Heart right ventricle (tissue), 16 donors: ENCODE measurements around the gene GDI2. TPM values are rescaled to one million over a fixed set of nuclear protein-coding genes. Genes with fewer than 3 reads are reported as not detected.

ENCODE experiments used
- ATAC-seq, 8 donors: fragments of 200-7000 bp; cut with Tn5 transposase; one replicate each; pipeline ENCODE4 v1.9.1; 2020; ENCODE audit warnings: mild to moderate bottlenecking in 8 of 8, moderate library complexity in 8 of 8, moderate number of reproducible peaks in 1 of 8
- DNase-seq, 2 donors: peaks; one replicate each; pipeline ENCODE4 v3.0.0-alpha.2; 2020
- H3K27ac ChIP-seq, 10 donors: fragments of 200-600 bp; sonication (generic) in 2 of 10; one replicate each; pipeline versions ENCODE4 v1.5.0 to v1.8.0; 2020 to 2022; ENCODE audit warnings: mild to moderate bottlenecking in 3 of 10
- H3K27me3 ChIP-seq, 7 donors: fragments of 200-600 bp; one replicate each; pipeline ENCODE4 v1.8.0; 2021 to 2022; ENCODE audit warnings: mild to moderate bottlenecking in 2 of 7
- H3K36me3 ChIP-seq, 9 donors: fragments of 200-600 bp; sonication (generic) in 1 of 9; one replicate each; pipeline versions ENCODE4 v1.5.0 to v1.8.0; 2020 to 2022; ENCODE audit warnings: mild to moderate bottlenecking in 2 of 9
- H3K4me1 ChIP-seq, 9 donors: fragments of 200-600 bp; sonication (generic) in 1 of 9; one replicate each; pipeline versions ENCODE4 v1.5.0 to v1.8.0; 2020 to 2022; ENCODE audit warnings: mild to moderate bottlenecking in 4 of 9
- H3K4me3 ChIP-seq, 10 donors: fragments of 200-600 bp; sonication (generic) in 2 of 10; one replicate each; pipeline versions ENCODE4 v1.5.0 to v1.8.0; 2020 to 2022; ENCODE audit warnings: mild to moderate bottlenecking in 7 of 10, moderate library complexity in 2 of 10
- H3K9me3 ChIP-seq, 11 donors: fragments of 200-600 bp in 10 of 11; sonication (generic) in 2 of 11; one replicate each; pipeline versions ENCODE4 v1.5.0 to v1.8.0; 2013 to 2022; ENCODE audit warnings: mild to moderate bottlenecking in 2 of 11, control low read depth in 1 of 11, moderate library complexity in 1 of 11
- CTCF ChIP-seq, 9 donors: fragments of 200-600 bp; sonication (generic) in 2 of 9; IDR thresholded peaks; one replicate each; pipeline versions ENCODE4 v1.5.0 to v1.8.0; 2021 to 2022; ENCODE audit warnings: antibody characterized with exemption in 9 of 9, mild to moderate bottlenecking in 5 of 9, moderate library complexity in 1 of 9
- WGBS, 2 donors: extraction: QIAGEN DNeasy Blood & Tissue Kit; methylation state at CpG; one replicate each; pipeline ENCODE4 v1.1.7; 2013; ENCODE audit warnings: inconsistent platforms in 1 of 2; 5-methylcytosine and 5-hydroxymethylcytosine counted together
- intact Hi-C, 10 donors: fragments of 100-400 bp; cut with DNase I; formaldehyde crosslinking; loops; one replicate each; pipeline versions ENCODE4 v1.11.1 to v1.14.2; 2022
- polyA plus RNA-seq, 2 donors: library from polyadenylated mRNA; stranded (reverse); fragments of 200-250 nt; gene quantifications; one replicate each; pipeline ENCODE4 v1.2.3, GENCODE V29; 2013
- total RNA-seq, 10 donors: library from RNA; stranded (reverse); fragmentation: NEBNext Ultra II Directional in 3 of 10; extraction: Animal tissue kit (Norgen Biotek cat#: 25700) in 3 of 10; gene quantifications; one replicate each; pipeline versions ENCODE4 v1.2.1 to v1.2.4, GENCODE V29; 2021 to 2023
- donor health status: Arrhythmogenic right ventricular cardiomyopathy.
- donor health status: ischemic (EF 13 %, LVEDD 7.1; RV severe dilation, severe dysfunction).
- donor health status: healthy with polysubstance abuse.
- donor health status: DM: no; HTN: yes; CAD: no.
- donor health status: DM: no; HTN: no; CAD: no.
- donor health status: ischemic (EF 25% LVEDD 6.9; RV normal size, moderate dysfunction).
- donor health status: ischemic (EF 25% LVEDD 5.7; RV mildly dilated, moderate dysfunction).
- donor health status: healthy.
- donor health status: DM: yes; HTN: yes; CAD: no.
- donor health status: Ischemic cardiomyopathy.
- donor health status: ischemic (EF 35%, LVEDD 5.7; RV mildly dilated, moderate dysfunction).
- donor health status: nonischemic (EF 11% LVEDD 7.7; RV severe dilation, severe dysfunction).
- donor health status: DM: yes; HTN: yes; CAD: no.
- donor health status: PGD.
- donor health status: ischemic (EF 29% LVEDD 5.4; RV normal size, mild dysfunction).
- donor health status: nonischemic (EF 23%, LVEDD 6.1; RV moderate dilation, normal function).

GDI2 gene
- total and polyA plus RNA-seq, 12 donors: 21.8 to 145 (median 101) TPM

- Histone ChIP-seq H3K4me1 (peaks cover 0 to 42% (median 40%) of the 10 kb centered on the region in 9 donors), H3K27me3 (no peaks in the 10 kb centered on the region), H3K9me3 (no peaks in the 10 kb centered on the region), H3K27ac (peak overlapping the region; percentile 83 to 100 (median 98)), H3K36me3 (no peaks in the 10 kb centered on the region), H3K4me3 (peak overlapping the region; percentile 67 to 96 (median 92))
- intact Hi-C loops: loop anchor here in 9 of 10 donors (5.0 to 10.0 kb wide), 5 partner anchors 58 to 130 kb away; partner anchors contain the start of genes FBH1 (in 2 of the 9) and TASOR2 (in 2 of the 9)
- DNase-seq (no peak), ATAC-seq (no peak)
- WGBS, 2 donors: 22 to 24% methylated on average over 12 of the region's 12 CpGs
- no peak for TF ChIP-seq CTCF (IDR thresholded peaks at IDR 0.05)
These were observed 1.2 kb upstream of the GDI2 start for GRCh38 chr10:5814110-5815107.

GRCh38 chr10:5813091-5813340 is 218 bp downstream of the GDI2 start:
- TF ChIP-seq CTCF (IDR thresholded peaks at IDR 0.05): no peak
- intact Hi-C loops: loop anchor here in 7 of 10 donors (2.0 to 10.0 kb wide), 6 partner anchors 59 to 128 kb away; partner anchors contain the start of genes FBH1 (in 2 of the 7), TASOR2 (in 2 of the 7) and ANKRD16 (in 1 of the 7)
- Histone ChIP-seq H3K4me1 (peaks cover 0 to 54% (median 51%) of the 10 kb centered on the region in 9 donors), H3K36me3 (peaks cover 0 to 8% (median 0%) of the 10 kb centered on the region in 9 donors), H3K4me3 (peak overlapping the region; percentile 67 to 96 (median 92)), H3K27me3 (no peaks in the 10 kb centered on the region), H3K9me3 (no peaks in the 10 kb centered on the region), H3K27ac (peak overlapping the region; percentile 83 to 100 (median 98))
- 0 to 1% methylated on average over 25 to 29 of the region's 29 CpGs for WGBS, 2 donors
- DNase-seq (no peak), ATAC-seq (peak; percentile 17 to 70 (median 40))

- ATAC-seq: peak; percentile 26 to 74 (median 47)
- peak; percentile 40 to 54 for DNase-seq
- Histone ChIP-seq H3K4me3 (peak overlapping the region; percentile 67 to 96 (median 92)), H3K4me1 (peaks cover 0 to 59% (median 57%) of the 10 kb centered on the region in 9 donors), H3K27me3 (no peaks in the 10 kb centered on the region), H3K27ac (peak overlapping the region; percentile 83 to 100 (median 98)), H3K9me3 (no peaks in the 10 kb centered on the region), H3K36me3 (peaks cover 0 to 11% (median 0%) of the 10 kb centered on the region in 9 donors)
- peak in 2 of 9 donors; percentile 5 to 6 for TF ChIP-seq CTCF (IDR thresholded peaks at IDR 0.05)
- intact Hi-C loops: loop anchor here in 7 of 10 donors (2.0 to 10.0 kb wide), 6 partner anchors 60 to 128 kb away; partner anchors contain the start of genes FBH1 (in 2 of the 7), TASOR2 (in 2 of the 7) and ANKRD16 (in 1 of the 7)
- 0% methylated on average over 27 to 49 of the region's 49 CpGs for WGBS, 2 donors
These were observed 747 bp downstream of the GDI2 start for GRCh38 chr10:5812283-5813090.
